HS-27A (cell line): ENCODE results near the gene RAB39A.

ENCODE experiments used
- DNase-seq: peaks from one replicate; pipeline ENCODE4 v3.0.0-alpha.2; 2012; ENCODE audit warnings: low read depth, missing footprints

Gene RAB39A

DNA sequence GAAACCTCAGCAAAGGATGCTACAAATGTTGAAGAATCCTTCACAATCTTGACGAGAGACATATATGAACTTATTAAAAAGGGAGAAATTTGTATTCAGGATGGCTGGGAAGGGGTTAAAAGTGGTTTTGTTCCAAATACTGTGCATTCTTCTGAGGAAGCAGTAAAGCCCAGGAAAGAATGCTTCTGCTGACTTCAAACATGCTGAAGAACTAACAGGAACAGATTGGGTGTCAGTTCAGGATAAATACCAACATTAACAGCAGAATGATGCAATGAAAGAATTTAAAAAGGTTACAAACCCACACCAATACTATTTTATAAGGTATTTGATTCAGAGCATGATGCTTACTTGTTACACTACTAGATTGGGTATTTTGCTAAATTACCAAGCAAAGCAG is 33.9 kb downstream of the RAB39A start:
- no peak for DNase-seq

DNA sequence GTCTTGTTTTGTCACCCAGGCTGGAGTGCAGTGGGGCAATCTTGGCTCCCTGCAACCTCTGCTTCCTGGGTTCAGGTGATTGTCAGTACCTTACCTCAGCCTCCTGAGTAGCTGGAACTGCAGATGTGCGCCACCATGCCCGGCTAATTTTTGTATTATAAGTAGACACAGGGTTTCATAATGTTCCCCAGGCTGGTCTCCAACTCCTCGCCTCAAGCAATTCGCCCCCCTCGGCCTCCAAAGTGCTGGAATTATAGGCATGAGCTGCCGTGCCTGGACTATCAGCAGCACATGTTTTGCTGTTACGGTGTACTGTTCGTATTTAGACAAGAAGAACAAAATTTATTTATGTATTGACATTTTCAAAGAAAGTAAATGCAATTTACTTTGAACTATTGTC is 34.8 kb downstream of the RAB39A start:
- DNase-seq, result no peak

DNA sequence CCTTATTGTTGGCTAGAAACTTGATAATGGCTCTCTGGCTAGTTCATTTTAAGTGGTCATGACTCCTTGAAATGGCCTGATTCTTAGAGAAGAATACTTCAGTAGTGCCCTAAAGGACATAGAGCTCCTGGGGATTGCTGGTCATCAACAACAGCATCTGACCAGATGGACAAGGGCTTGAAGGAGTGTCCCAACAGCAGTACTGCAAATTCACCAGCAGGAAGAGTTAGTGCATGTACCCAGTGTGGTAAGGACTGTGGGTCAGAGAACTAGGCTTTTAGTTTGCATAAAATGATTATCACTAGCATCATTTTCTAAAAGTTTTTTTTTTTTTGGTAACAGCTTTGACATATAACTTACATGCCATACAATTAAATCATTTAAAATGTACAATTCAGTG is 41.0 kb downstream of the RAB39A start:
- no peak for DNase-seq

DNA sequence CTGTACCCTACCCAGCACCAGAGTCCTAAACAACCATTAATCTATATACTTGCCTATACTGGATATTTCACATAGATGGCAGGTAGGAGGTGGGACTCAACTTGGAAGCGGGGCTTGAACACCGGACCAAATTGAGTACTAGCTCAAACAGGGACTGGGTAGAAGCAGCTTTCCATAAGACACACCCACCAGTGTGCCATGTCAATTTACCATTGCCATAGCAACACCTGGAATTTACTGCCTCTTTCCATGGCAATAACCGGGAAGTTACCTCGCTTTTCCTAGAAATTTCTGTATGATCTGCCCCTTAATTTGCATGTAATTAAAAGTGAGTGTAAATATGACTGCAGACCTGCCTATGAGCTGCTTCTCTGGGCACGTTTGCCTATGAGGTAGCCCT is 41.8 kb downstream of the RAB39A start:
- DNase-seq, result no peak

DNA sequence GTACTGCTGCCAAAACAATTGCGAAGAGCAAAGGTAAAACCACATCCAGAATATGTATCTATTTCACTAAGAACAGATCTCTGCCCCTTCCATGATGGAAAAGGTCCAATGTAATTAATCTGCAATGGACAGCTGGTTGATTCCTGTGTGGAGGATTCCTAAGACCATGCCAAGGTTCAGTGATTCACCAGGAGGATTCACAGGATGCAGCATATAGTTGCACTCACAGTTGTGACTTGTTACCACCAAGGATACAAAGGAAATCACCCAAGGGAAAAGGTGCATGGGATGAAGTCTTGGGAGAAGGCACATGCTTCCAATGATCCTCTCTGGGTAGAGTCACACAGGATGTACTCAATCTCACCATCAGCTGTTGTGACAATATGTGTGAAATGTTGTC is 45.4 kb downstream of the RAB39A start:
- no peak for DNase-seq

DNA sequence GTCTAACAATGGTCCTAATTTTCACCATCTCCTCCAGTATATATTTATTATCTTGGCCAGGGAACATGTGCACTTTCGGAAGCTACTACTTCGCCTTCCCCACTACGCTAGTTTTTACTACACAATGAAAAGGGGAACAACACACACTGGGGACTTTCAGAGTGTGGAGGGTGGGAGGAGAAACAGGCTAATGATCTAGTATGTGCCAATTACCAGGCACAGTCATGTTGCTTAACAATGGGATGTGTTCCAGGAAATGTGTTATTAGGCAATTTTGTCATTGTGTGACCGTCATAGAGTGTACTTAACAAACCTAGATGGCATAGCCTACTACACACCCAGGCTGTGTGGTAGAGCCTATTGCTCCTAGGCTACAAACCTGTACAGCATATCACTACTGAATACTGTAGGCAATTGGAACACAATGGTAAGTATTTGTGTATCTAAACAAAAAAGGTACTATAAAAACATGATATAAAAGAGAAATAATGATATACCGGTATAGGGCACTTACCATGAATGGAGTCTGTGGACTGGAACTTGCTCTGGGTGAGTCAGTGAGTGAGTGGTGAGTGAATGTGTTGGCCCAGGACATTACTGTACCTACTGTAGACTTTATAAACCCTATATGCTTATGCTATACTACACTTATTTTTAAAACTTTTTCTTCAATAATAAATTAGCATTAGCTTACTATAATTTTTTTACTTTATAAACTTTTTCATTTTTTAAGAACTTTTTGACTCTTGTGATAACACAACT is 60.3 kb downstream of the RAB39A start:
- no peak for DNase-seq

DNA sequence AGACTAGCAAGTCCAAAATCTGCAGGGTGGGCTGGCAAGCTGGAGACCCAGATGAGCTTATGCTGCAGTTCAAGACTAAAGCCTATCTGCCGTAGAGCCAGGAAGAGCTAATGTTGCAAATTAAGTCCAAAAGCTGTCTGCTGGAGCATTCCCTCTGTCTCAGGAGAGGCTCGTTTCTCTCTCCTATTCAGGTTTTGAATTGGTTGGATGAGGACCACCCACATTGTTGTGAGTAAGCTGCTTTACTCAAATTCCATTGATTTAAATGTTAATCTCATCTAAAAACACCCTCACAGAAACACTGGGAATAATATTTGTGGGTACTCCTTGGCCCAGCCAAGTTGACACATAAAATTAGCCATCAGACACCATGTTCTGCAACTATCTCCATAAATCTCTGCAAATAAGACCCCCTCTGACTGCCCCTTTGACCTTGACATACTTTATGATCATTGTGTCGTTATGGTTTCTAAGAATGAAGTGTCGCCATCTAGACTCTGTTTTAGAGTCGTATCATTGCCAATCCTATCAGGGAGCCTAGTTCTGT is 63.7 kb downstream of the RAB39A start:
- DNase-seq, result no peak

DNA sequence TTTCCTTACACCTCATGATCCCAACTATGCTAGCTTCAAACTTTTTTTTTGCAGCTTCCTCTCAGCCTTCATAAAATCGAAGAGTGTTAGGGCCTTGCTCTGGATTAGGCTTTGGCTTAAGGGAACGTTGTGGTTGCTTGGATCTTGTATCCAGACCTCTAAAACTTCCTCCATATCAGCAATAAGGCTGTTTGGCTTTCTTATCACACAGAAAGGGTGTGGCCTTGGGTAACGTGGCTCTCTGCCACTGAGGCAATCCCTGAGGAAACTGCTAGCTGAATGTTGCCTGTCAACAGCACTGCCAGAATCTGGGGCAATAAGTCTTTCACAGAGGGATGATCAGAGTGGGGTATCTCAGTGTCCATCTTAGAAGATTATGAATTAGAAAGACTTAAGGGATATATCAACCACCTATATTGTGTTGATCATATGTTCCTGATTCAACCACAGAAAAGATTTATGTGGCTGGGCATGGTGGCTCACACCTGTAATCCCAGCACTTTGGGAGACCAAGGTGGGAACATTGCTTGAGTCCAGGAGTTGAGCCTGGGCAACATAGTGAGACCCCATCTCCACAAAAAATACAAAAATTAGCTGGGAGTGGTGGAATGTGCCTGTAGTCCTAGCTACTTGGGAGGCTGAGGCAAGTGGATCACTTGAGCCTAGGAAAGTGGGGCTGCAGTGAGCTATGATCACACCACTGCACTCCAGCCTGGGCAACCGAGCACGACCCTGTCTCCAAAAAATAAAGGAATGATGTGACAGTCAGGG is 67.9 kb downstream of the RAB39A start:
- no peak for DNase-seq

DNA sequence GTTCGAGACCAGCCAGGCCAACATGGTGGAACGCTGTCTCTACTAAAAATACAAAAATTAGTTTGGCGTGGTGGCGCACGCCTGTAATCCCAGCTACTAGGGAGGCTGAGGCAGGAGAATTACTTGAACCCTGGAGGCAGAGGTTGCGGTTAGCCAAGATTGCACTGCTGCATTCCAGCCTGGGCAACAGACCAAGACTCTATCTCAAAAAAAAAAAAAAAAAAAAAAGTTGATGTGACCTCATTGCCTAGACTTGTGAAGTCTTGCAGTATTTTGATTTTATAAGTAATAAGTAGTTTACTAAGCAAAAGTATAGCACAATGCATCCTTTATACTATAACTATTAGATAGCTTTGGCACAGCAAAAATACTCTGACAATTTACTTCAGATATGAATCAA is 70.5 kb downstream of the RAB39A start:
- no peak for DNase-seq

DNA sequence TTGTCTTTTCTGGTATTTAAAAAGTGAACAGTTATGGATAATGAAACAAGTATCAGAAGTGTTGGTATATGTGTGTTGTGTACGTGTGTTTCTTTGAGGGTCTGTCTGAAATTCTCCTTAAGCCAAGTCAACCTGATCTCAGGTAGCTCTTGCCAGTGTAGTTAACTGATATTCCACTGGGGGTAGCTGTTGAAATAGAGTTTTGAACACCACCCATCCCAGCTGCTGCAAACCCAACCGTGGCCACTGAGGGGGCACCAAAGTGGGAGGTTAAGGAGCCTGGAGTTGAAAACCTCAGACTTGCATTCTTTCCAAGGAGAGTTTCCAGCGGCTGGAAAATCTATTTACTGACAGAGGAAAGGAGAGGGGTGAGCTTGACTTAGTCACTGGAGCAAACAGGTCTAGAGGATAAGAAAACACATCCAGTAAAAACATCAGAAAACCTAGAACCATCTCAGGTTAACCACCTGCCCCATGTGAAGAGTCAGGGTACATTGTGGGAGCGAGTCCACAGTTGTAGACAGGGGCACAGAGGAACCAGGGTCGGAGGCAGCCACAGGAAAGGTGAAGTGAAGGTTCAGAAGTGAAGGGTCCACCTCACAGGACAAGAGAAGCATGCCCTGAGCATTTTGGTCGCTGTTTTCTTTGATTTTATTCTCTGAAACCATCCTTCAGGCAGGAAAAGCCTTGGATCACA is 71.7 kb downstream of the RAB39A start:
- no peak for DNase-seq

DNA sequence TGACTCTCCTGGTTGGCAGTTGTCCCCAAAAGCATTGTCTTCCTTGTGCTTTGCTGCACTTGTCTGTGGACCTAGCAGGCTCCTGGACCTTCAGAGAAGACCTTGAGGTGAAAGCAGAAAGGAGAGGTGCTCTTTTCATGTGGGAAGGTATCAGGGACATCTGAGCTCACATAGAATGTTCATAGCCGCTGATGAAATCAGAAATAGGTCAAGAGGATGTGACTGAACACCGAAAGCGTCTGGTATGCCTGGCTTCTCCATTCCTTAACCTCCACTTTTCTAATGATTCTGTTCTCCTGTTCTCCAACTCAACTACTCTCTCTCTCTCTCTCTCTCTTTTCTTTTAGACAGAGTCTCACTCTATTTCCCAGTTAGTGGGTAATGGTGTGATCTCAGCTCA is 74.2 kb downstream of the RAB39A start:
- no peak for DNase-seq

DNA sequence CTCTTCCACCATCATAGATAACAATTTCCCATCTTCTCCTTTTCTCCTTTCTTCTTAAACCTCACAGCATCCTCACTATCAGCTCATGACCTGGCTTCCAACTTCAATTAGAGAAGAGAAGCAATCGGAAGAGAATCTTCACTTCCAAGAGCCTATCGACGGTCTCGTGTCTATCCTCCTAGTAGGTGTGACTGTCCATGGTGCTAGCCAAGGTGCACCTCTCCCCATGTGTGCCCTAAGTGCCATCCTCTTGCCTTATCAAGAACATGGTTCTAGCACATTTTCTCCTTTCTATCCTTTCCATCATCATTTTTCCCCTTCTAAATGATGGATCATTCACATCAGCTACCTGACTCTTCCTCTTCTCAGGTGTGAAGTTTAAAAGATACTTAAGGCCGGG is 75.4 kb downstream of the RAB39A start:
- no peak for DNase-seq

DNA sequence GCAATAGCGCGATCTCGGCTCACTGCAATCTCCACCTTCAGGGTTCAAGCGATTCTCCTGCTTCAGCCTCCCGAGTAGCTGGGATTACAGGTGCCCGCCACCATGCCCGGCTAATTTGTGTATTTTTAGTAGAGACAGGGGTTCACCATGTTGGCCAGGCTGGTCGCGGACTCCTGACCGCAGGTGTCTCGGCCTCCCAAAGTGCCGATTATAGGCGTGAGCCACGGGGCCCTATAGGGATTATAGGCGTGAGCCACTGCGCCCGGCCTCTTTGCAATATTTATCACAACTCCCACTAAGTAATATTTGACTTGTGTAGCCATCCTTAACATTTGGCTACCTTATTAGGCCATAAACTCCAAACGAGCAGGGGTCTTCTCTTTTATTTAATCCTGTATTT is 79.6 kb downstream of the RAB39A start:
- no peak for DNase-seq

DNA sequence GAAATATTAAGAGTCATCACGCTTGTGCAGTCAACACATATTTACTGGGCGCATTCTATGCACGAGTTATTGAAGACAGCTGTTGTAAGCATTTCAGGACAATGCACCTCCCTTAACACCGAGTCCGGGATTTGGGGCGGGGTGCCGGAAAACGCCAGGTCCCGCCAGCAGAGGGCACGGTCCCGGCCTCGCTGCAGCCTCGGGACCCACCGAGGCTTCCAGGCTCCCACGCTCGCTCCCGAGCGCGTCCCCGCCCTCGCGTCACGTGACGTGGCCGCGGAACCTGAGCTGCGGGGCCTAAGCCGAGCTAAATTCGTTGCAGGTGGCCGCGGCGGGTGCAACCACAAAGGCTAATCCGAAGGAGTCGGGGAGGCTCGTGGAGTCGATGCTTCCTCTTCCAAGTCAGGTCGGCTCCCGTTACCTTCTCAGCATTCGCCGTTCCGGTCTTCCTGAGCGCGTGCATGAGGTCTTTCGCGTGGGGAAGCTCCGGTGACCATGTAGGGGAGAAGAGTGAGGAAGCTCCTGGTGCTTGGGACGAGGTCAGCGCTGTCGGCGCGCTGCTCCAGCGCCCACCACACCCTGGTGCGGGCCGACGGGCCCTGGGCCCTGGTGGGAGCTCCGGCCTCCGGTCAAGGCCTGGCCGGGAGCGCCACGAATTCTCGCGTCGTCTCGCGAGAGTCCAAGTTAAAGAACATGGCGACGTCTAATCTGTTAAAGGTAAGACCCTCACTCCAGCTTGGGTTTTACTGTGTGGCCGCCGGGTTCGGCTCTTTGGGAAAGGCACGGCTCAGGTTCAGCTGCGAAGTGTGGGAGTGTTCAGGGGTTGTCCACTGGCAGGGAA is 80.6 kb downstream of the RAB39A start, which contains the start of gene CUL5:
CUL5 (plus strand) TSS at position 243 of the 841 bp plus-strand sequence; CDS start at position 694, 451 bp downstream.
- peak; percentile 63 for DNase-seq

DNA sequence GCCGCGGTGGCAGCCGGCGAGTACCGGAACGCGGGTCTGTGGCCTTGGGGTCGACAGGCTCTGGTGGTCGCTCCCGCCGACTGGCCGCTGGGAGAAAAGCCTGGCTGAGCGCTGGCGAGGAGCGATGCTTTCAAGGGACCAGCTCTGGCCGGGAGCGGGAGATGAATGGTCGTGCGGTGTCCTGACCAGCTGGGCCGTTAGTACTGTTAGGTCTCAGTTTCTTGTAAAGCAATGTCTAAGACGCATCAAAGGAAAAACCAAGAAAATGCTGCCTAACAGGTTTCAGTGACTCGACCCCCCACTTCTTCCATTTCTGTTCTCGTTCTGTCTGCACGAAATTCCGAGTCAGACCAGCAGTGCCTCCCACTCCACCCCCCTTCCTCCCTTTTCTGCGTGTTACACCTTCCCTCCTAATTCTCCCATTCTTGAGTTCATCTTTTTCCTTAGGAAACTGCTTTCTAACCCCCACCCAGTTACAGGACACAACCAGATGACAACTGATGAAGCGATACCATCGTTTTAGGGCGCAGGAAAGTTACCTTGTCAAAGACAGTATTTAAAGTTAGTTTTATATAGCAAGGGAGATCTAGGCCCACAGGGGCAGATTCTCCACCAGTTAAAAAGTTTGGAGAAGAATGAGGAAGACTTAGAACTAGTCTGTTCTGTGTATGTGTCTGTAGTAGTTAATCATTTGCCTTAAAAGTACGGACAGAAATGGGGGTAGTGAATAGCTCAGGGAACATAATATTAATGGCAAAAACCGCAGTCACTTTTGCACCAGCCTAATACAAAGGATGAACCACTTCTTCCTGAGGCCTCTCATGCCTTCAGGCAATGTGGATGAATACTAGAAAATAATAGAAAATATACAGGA is 81.5 kb downstream of the RAB39A start:
- DNase-seq, result no peak

DNA sequence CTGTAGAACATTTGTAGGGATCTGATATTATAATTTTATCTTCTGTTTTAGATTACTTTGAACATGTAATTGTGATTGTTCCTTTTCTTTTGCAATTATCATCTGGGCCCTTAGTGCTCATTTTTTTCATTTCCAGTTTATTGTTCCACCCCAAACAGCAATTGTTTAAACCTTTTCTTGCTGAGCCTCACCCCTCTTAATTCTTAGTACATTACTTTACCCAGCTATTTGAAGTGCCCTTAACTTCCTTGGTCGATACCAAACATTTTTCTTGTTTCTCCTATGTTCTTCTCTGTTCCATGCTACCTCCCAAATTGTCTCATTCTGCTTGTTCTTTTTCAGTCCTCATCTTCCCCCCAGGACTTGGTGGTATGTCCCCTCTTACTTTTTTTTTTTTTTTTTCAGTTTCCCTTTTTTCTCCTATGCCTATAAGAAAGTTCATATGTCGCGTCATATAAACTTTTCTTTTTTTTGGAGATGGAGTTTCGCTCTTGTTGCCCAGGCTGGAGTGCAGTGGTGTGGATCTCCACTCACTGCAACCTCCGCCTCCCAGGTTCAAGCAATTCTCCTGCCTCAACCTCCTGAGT is 84.0 kb downstream of the RAB39A start:
- no peak for DNase-seq
